Left kidney (tissue), 2 donors: ENCODE results near the gene TTC28. TPM values are rescaled to one million over a fixed set of nuclear protein-coding genes. Genes with fewer than 3 reads are reported as not detected.

ENCODE experiments used
- DNase-seq: peaks from one replicate; pipeline ENCODE4 v3.0.0-alpha.2; 2013
- polyA plus RNA-seq: library from polyadenylated mRNA; unstranded; fragments of 120-200 nt; gene quantifications from one replicate; pipeline ENCODE4 v1.2.1, GENCODE V29; 2013; ENCODE audit not compliant: insufficient read length

TTC28 gene
- polyA plus RNA-seq, 1 donor, result 45.8 TPM

DNA sequence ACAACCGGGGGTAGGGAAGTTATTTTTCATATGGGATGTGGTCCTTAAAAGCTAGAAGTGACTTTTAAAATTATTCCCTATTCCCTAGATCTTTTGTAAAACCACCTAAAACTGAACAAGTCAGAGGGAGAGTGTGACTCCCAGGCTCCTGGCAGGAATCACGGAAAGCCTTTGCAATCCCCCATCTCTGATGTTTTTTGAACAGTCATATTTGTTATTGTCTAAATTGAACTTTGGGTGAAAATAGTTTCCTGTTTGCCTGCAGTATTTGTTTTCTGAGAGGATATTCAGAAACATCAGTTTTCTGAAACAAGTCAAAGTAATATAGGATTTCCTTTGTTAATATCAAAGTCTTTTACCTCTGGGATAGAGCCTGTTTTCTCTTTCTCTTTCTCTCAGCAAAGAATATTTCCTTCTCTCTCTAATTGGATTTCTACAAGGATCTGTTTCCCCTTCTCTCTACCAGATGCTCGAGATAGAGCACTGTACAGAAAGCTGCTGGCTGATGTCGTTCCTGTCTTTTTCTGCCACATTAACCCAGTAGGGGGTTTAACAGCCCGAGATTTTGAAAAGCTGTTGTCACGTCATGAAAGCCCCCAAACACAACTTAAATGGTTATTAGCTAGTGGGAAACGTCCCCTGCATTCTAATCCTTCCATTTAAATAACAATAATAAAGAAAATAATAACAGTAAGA is 628.4 kb downstream of the TTC28 start:
- DNase-seq, result no peak

DNA sequence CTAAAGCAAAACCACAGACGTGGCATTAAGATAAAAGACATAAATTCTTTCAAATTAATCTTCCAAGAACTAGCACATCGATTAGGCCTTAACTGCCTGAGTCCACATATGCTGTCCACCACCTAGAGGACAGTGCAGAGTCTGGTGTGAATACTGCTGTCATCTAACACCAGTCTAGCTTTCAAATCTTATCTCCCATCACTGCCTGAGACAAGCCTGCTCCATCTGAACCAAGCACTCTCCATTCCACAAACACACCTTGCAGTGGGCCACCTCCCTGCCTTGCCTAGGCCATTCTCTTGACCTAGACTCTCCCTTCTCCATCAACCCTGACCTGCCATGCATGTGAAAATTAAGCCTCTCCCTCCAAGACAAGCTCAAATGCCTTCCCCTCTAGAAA is 631.1 kb downstream of the TTC28 start:
- DNase-seq, result no peak

DNA sequence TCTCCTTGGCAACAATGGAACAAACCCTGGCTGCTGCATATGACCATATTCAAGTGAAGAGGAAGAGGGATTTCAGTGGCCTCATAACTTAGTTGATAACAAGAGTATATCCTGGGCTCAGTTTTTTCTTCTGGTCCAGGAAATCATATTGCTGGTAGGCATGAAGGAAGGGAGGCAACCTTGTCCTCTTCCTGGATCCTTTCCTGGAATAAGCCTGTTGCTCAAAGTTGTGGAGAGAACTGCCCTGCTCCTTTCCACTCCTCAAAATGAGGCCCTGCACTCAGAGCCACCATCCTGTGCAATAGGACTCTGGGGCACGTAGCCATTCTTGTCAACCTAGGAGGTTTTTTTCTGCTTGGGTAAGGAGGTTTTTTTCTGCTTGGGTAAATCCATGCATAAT is 631.9 kb downstream of the TTC28 start:
- DNase-seq, result no peak

DNA sequence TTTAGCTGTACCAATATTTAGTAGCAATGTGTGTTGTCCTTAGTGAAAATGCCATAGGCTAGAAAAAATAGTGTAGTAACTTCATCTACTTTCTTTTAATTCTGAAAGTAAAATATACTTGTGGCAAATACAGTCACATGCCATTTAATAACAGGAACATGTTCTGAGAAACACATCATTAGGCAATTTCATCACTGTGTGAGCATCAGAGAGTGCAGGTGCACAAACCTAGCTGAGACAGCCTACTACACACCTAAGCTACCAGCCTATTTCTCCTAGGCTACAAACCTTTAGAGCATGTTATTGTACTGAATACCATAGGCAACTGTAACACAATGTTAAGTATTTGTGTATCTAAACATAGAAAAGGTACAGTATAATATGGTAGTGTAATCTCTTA is 633.5 kb downstream of the TTC28 start:
- DNase-seq, result no peak

DNA sequence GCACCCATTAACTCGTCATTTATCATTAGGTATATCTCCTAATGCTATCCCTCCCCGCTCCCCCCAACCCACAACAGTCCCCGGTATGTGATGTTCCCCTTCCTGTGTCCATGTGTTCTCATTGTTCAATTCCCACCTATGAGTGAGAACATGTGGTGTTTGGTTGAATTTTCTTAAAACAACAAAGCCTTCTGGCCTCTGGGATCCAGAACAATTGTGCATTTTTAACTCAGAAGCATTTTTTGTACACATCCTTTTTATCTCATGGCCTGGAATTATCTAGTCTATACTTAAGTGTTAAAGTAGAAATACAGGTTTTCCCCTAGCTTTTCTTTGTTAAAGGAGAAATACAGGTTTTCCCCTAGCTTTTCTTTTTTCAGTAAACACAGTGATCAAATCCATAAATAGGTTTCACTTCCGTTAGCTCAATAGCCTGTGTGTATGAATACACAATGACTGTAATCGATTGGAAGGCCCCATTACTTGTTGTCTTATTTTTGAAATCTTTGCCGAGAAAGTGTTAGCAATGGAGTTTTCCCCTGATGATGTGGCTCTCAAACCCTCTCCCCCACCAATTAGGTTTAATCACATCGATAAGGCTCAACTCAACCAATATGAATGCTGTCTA is 635.0 kb downstream of the TTC28 start:
- no peak for DNase-seq

DNA sequence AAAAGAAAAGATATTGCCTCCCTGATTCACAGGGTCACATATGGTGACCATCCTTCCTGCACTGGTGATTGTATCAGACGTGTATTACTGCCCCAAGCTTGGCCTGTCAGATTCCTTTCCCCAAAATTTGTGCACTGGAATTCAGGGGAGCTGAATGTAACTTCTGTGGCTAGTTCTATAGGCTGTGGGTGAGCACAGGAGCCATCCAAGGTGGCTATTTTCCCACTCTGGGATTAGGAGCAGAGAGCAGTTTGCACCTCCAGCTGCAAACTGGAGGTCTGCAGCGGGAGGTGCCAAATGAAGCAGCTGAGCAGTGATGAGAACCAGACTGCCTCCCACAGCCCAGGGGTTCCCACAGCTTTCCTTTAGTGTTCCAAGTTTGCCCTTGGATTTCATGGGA is 636.4 kb downstream of the TTC28 start:
- DNase-seq, result no peak

DNA sequence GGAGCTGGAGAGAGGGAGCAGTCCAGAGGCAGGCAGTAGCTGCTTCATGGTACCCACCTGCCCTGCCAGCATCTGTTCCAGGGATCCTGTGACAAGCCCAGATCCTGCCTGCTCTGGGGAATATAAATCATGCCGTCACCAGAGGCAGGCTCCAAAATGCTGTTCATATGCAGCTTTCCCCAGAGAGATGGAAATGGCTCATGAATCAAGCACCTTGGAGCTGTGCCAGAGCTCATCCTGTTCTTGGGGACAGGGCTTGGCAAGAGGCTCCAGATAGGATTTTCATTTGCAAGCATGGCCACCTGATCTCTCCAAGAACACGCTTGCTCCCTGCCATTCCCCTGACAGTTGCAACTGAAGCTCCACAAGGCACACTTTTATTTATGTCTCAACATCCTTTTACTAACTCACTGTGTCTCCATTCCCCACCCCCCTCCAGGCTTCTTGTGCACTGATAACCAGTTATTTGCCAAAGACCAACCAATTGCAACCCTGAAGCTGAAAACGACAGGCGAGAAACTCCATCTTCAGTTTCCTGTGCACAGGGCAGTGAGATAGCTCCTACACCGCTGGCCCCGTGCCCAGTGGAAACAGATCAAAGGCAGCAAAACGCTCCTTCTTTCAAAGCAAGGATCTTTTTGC is 644.8 kb downstream of the TTC28 start:
- peak; percentile 55 for DNase-seq

DNA sequence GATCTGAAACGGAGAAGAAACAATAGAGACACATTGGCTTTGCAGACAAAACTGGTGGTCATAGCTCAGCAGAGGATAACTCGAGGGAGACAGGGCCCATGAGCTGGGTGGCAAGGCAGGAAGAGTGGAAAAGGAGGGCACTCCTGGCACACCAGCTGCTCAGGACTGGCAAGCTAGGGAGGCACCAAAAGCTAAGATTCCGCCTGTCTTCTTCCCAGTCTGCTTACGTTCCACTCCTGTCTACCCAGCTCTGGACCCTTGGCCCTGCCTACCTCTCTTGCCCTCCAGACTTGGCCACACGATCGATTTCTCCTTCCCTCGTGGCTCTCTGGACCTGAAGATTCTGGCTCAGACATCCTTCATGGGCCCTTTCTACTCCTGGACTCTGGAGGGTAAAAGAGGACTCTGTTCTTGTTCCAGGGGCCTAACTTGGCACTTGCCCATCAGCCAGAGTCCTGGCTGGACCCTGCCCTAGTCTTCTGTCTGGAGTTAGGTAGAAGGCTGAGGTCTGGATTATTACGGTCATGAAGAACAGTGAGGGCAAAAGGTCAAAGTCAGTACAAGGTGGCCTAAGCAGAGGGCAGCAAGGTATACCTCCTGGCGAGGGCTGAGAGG is 645.4 kb downstream of the TTC28 start:
- no peak for DNase-seq

DNA sequence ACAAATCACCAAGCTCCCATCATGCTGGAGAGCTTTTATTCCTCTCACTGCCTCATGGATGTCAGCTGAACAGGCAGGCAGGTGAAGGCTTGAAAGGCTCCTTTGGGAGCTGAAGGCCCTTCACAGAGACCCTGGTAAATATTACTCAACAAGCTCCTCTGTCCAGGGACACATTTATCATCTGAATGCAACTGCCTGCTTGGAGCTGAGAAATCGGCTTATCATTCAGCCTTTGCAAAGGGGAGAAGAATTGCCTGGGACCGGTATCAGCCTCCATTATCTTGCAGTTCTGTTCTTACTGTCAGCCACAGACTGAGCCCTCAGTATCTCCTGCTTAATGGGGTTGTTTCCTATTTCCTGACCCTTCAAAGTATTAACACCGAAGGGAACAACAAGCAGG is 646.8 kb downstream of the TTC28 start:
- no peak for DNase-seq

DNA sequence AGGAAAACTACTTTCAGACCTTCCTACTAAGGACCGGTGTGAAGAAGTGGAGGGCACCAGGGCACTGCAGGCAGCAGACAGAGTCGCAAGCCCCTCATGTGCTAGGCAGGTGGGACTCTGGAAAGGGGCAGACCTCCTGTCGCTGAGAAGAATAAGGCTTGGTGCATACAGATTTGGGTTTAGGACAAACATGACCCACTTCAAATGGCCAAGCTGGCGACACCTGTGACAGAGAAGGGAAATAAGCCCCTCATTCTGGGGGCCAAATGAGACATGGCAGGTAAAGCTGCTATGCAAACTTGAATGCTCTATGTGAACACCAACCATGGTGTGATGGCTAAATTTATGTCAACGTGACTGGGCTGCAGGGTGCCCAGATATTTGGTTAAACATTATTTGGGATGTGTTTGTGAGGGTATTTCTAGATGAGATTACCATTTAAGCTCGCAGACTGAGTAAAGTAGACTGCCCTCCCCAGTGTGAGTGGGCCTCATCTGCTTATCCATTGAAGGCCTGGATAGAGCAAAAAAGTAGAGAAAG is 648.2 kb downstream of the TTC28 start:
- DNase-seq, result no peak

DNA sequence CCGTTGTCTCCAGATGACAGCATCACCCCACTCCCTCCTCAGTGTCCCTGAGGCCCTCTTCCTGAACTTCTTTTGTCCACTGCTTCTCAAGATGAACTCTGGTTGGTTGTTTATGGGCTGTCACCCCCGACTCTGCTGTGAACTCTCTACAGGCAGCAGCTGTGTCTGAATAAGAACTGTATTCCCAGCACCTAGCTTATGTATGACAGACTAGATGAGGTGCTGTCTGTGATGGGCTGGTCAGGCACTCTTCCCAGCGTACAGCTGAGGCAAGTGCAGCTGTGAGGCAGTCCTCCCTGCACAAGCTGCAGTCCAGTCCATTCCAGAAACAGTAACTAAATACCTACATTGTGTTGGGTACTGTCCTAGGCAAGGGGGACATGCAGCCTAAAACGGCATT is 649.2 kb downstream of the TTC28 start:
- no peak for DNase-seq

DNA sequence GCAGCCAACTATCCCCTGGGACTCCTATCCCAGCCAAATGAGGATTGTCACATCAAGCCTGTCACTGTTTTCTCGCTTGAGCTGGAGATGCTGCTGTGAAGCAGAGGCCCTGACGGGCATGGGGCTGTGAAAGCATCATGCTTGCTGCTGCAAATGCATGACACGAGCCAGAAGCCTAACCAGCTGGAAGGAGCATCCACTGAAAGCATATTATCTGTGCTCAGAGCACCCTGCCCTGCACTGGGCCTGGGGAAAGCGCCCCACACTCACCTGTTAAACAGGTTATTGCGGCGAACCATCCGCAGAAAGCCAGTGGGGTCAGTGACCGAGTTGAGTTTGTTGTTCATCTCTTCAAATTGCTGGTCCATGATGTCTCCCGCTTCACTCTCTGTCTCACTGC is 649.7 kb downstream of the TTC28 start:
- no peak for DNase-seq

DNA sequence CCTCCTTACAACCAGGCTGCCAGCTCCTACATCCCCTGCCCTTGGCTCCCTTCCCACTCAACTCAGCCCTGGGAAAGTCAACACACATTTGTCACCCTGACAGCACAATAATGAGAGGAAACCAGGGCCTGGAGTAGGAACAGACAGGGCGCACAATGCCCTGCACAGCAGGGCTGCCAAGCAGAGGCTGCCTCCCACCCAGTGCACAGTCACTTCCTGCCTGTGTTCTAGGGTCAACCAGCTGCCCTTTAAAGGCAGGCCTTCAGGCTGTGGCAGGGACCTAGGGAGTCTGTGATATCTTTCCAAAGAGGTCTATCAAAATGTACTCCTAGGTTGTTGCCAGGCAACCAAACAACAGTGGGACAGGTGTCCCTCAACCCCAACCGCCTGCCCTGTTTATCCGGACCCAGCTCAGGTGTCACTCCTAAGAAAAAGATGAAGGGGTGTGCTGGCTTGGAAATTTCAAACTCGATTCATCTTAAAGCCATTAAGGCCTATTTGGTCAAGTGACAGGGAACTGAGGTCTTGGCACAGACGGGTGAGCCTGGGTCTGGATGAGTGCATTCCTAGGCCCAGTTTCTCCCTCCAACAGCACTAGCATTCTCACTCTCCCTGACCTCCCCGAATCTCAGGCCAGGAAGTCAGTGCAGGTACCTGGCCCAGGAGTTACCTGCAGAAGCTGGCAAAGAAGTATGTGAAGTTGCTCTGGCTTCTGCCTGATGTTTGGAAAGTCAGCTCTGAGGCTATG is 650.3 kb downstream of the TTC28 start:
- peak; percentile 78 for DNase-seq

DNA sequence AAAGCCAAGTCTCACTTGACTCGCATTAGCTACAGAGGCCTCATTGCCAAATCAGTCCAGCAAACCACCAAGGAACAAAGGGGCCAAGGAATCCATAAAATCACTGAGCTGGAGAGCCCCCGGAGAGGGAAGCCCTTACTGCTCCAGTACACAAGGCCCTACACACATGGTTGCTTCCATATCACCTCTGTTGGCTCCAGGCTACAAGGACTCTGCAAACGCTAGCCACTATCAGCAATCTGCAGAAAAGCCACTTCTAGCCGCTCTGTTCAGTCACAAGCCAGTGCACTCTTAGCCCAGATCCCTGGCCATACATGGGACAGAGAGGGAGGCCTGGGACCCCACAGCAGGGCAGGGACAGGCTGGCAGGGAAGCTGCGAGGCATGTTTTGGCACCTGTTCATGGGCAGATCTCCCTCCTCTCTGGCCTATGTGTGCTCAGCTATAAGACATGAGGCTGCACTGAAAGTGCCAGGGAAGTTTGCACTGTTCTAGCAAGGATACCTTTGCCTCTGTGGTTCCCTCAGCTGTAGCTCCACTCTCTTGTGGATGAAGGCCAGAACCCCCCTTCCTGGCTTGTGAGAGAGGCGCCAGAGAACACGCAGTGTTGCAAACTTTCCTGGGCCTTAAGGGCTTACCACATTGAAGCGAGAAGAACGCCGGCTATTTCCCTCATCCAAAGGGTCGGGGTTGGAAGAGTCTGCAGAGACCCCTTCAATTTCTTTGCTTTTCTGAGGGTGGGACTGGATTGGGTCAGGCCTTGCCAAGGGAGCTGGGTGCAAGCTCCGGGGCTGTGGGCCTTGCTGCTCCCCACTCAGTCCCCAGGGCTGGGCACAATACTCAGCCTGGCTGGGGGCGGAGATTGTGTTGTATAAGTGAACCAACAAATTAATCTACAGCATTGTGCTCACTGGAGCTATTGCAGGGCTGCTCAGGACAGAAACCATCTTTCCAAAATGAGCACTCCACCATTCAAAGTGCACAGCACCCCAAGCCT is 651.9 kb downstream of the TTC28 start:
- DNase-seq, result no peak

DNA sequence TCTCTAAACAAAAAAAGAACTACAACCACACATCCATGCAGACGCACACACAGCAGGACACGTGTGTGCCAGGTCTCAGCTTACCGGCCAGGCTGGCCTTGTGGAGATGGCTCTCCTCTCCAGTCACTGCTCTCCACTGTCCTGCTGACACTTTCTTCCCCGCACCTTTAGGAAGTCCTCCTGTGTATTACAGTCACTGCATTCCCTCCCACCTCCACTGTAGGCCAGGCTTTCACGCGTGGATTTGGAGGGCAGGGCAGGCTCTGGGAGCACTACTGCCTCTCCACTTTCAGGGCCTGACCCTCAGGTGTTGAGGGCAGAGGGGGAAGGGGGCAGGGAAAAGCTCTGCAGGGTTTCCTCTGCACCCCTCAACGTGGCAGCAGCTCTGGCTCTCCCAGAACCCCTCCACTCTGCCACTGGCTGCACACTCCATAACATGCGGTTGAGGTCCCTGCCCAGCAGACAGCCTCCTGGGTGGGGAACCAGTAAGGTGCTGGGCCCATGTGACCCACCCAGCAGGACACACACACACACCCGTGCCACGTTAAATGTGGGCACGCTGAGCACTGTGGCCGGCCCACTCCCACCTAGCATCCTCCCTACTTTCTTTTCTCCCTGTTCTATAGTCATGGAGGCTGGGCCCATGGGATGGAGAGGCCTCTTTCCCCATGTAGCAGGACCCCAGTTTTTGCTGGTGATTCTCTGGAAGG is 653.6 kb downstream of the TTC28 start:
- DNase-seq, result no peak

DNA sequence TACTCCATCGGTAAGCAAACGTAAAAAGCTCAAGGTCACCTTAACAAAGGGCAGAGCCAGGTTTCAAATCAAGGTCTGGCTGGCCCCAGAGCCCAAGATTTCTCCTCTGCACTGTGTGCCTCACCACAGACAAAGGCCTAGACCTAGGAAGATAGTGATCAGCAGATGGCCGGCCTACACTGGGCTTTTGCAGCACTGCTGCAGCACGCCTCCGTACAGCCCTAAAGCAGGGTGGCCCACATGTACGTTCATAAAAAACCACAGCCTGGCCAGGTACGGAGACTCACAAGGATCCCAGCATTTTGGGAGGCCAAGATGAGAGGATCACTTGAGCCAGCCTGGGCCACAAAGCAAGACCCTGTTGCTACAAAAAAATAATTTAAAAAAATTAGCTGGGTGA is 654.3 kb downstream of the TTC28 start:
- no peak for DNase-seq

DNA sequence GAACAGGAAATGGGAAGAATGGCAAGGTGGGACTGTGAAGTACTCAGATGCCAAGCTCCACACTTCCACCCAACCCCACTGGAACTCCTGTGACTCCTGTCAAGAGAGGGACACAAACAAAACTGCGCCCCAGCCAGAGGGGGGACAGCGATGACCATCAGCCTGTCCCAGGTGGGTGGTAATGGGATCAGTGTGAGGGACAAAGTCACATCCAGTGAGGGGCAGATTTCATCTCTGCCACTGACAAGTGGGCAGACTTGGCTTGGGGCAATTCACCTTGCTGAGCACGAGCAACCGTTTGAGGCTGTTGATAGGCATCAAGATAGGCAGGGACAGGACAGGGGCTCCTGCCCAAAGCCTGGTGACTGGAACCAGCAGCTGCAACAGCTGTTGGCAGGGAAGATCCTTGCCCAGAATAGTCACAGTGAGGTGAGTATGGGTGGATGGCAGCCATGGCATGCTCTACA is 655.2 kb downstream of the TTC28 start:
- DNase-seq, result no peak

DNA sequence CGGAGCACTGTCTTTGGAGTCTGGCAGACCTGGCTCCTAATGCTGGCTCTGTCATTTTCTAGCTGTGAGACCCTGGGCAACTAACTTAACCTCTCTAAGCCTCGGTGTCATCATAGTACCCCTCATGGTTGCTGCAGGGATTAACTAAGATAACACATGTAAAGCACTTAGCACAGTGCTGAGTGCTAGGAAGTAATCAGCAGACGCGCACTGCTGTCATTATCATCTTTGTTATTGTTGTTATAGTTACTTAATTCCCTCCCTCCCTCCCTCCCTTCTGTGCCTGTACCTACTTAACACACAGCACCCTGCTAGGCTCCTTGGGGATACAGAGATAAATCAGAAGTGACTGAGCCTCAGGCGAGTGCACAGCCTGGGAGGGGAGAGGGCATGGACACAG is 655.9 kb downstream of the TTC28 start:
- DNase-seq, result no peak

DNA sequence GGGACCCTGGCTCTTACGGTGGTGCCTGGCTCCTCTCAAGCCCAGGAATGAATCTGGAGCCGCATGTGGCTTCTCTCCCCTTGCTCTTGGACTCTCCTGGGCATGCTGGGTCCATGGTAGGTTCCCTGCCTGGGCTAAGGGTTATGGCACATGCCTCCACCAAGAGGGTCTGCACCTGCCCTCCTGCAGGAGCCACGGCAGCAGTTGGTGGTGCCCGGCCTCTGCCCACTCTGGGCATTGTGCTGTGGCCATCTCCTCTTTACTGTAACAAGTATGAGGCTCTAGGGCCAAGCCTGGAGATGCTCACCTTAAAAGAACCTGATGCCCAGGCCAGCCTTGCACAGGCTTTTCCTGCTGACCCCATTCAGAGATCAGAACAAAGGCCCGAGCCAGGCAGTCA is 656.6 kb downstream of the TTC28 start:
- no peak for DNase-seq

DNA sequence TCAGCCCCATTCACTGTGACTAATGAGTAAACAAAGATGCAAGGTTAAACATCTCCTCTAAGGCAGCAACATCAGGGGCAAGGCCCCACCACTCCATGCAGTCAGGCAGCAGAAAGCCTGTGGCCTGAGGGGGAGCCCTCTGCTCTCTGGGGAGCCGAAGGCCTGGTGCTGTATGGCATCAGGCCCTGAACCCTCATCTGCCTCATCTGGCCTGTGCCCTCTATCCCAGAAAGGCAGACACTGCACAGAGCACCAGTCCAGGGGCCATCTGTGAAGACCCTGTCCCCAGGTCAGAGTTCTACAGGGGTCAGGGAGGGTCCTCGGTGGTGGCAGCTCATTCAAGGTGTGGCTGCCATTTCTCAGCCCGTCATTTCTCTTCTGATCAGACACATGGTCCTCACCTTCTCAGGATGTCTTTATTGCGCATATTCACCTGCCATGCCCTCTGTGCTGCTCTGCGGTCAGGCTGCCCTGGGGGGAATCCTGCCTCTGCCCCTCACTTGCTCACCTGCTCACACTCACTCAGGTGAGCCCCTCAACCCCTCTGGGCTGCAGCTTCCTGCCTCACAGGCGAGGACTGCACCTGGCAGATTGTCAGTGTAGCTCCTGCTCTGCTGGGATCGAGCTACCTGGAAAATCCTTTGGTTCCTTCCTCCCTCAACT is 657.5 kb downstream of the TTC28 start:
- DNase-seq, result no peak
